Fibroblast of gingiva (primary cell): ENCODE data around the gene TNN.

Source experiments
- DNase-seq: peaks from one replicate; pipeline ENCODE4 v3.0.0-alpha.2; 2011; ENCODE audit warnings: low read depth

The TNN gene

DNA sequence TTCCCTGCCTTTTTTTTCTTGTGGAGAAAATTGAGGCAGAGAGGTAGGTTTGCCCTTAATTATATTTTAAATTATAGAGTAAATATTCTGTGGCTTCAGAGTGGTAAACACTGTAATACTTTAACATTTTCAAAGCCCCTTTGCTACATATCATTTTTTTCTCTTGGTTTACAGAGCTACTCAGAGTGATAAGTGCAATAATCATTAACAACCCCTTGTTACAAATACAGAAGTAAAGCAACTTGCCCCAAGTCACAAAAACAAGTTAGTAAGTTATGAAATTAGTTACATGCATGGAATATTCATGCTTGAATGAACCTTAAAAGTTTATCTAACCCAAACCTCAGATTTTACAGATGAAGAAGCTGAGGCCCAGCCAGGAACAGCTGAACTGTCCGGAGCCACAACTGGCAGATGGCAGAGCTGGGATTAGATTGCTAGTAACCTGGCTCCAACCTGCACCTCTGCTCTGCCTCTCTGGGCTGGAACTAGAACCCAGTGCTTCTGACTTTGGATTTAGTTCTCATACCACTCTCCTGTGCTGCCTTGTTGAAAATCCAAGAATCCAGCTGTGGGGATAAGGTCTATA, 48.7 kb downstream of the TNN start:
- no peak for DNase-seq

DNA sequence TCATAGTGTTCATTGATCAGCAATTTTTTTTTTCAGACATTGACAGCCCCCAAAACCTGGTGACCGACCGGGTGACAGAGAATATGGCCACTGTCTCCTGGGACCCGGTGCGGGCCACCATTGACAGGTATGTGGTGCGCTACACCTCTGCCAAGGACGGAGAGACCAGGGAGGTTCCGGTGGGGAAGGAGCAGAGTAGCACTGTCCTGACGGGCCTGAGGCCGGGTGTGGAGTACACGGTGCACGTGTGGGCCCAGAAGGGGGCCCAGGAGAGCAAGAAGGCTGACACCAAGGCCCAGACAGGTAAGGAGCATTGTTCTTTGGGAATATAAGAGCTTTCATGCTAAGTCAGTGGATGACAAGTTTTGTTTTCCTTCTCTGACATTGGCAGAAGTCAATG, 49.3 kb downstream of the TNN start:
- no peak for DNase-seq

DNA sequence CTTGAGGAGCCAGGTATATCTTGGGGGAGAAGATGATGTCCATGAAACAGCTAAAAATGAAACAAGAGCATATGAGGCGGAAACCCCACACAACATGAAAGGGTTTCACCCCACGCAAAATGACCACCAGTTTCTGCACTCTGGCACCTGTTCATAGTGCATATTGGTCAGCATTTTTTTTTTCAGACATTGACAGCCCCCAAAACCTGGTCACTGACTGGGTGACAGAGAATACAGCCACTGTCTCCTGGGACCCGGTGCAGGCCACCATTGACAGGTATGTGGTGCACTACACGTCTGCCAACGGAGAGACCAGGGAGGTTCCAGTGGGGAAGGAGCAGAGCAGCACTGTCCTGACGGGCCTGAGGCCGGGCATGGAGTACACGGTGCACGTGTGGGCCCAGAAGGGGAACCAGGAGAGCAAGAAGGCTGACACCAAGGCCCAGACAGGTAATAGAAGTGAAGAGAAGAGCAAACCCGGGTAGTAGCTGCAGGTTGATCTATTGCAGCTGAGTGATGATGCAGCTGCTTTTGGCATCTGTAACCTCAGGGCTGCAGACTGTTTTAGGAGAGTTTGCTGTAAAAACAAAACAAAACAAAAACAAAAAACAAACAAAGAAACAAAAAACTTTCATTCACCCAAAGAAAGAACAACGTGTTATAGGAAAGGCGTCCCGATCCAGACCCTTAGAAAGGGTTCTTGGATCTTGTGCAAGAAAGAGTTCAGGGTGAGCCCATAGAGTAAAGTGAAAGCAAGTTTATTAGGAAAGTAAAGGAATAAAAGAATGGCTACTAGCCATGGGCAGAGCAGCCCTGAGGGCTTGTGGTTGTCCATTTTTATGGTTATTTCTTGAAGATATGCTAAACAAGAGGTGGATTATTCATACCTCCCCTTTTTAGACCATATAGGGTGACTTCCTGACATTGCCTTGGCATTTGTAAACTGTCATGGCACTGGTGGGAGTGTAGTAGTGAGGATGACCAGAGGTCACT, 51.0 kb downstream of the TNN start:
- DNase-seq: no peak

DNA sequence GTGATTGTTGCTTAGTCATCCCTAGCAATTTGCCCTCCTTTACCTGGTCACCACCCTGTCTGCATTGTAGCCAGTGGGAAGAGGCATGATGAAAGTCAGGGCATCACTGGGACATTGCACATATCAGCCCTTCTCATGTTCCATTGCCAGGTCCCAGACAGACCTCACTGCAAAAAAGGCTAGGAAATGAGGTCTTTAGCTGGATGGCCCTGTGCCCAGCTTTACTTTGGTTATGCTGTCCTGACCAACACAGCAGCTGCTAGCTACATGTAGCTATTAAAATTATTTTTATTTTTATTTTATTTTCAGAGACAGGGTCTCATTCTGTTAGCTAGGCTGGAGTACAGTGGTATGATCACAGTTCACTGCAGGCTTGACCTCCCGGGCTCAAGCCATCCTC, 52.9 kb downstream of the TNN start:
- DNase-seq: no peak

DNA sequence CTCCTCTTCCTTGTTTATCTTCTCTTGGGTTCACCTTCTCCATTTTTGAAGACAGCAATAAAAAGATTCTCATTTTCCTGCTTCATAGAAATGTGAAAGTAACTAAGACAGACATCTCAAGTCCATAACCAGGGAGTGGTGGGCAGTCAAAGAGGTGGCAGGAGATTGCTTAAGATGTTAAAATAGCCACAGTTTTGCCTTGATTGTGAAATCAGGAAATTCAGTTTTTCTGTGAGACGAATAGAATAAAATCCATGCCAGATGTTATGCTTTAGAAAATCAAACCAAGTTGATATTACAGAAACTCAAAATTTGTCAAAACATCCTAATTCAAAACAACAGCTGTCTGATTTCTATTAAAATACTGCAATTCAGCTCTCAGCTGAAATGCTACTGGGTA, 57.2 kb downstream of the TNN start:
- no peak for DNase-seq

DNA sequence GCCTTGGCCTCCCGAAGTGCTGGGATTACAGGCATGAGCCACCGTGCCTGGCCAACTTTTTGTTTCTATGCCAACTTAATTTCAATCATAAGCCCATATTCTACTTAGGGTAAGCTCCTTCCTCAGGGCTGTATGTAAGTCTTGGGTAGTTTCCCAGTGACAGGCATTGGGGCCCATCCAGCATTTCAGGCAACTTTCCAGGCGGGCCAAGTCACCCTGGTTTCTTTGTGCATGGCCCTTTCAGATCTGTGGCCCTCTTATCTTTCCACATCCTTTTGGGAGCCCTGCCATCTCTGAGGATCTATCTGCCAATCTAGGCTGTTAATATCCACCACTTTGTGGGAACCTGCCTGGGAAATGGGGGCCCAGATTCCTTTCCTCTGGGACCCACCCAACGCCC, 58.7 kb downstream of the TNN start:
- no peak for DNase-seq

DNA sequence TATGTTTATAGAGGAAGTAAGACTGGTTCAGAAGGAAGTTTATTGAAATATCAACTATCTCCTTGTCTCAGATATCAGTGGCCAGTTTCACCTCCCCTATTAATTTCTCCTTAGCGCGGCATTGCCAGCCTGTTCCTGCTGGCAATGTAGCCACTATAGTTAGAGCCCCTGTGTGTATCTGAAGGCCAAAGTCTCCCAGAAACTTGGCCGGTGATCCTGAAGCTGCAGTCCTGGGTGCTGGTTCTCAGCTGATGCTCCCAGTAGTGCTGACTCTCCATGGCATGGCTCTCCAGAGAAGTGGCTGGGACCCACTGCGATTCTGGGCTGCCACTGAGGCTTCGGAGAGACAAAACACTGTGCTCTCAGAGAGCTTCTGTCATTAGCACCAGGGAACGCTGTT, 59.9 kb downstream of the TNN start:
- DNase-seq: no peak

DNA sequence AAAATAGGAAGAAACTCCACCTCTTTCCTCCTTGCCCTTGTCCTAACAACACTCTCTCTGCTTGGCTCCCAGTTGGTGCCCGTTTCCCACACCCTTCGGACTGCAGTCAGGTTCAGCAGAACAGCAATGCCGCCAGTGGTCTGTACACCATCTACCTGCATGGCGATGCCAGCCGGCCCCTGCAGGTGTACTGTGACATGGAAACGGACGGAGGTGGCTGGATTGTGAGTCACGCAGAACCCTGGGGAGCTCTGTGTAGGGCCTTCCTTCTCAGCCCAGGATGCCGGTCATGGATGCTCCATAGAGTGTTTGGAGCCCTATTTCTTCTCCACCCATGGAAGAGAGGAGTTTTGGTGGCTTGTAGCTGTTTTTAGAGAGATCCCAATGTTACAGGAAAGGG, 60.9 kb downstream of the TNN start:
- no peak for DNase-seq

DNA sequence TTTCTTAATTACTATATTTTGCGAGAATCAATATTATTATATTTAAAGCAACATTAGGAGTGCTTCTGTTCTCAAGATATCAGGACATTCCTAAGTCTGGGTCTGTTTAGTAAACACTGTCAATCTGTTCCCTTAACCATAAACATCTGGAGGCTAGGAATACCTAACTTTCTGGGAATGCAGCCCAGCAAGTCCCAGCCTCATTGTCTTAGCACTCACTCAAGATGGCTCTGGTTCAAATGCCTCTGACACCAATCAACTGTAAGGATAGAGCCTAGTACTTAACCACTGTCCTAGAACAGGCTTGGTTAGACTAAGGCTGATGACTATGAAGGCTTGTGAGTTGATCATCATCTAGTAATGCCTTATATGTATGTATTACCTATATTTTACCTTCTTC, 61.5 kb downstream of the TNN start:
- peak; percentile 44 for DNase-seq

DNA sequence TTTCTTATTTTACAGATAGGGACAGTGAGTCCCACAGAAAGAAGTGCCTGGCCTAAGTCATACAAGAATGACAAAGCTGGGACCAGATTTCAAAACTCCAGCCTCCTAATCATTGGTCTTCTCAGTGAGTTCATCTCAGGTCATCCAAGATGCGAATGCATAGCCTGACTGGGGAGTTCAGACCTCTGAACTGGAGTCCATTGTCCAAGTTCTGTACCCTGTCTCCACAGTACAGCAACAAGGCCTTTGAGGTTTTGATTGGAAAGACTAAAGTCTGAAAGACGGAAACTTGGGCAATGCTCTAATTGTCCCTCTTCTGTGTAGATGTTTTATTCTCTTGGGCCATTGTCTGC, 62.0 kb downstream of the TNN start:
- DNase-seq: no peak

DNA sequence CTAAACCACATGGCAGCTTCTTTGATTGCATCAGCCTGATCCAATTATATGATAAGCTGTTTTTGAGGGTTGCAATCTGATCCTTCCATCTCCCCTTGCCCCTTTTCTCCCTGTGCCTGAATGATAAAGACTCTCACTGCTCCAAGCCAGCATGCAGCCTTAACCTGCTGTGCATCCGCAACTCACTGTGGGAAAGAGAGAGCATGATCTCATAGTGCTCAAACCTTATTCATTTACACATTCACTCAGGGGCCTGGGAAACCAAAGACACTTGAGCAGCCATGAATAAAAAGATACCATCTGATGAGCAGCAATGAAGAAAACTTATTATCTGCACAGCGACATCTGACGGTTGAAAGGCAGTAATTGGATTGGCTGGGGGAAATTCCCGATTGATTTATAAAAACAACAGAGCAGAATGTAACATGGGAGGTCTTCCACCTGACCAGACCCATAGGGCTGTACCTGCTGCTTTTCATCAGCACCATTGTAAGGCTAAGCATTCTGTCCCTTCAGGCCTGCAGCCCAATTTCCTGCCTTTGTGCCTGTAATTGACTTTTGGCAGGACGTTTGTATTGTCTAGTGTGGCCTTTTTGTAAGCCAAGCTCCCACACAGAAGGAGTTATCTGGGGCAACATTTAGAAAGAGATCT, 62.5 kb downstream of the TNN start:
- DNase-seq: no peak

DNA sequence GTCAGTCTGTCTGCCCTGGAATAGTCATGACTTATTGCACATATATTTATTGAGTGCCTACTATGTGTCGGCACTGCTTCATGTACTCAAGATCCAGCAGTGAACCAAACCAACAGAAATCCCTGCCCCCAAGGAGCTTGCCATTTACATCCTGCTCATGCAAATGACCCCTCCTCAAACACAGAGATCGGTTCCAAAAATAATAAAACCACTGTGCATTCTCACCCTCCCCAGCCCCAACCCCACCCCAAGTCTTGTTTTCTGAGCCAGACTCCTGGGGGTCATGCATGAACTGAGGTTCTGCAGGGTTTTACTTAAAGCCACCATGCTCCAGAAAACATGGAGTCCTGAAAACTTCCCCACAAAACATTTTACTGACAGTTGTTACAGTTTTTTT, 63.0 kb downstream of the TNN start:
- no peak for DNase-seq

DNA sequence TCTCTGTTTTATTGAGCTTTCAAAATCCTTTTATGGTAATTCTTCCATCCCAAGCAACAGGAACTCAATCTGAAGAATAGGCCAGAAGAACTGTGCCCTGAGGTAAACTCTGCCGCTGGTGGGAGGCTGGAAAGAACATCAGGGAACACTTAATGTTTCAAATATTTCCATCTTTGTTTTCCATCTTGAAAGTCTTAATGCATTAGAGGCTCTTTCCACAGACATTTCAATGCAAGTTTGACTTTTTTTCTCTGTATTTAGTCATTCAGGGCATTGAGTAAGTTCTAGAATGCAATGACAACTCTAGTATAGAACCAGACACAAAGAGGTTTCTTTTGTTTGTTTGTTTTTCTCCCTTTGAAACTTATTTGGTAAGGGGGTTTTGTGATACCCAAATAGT, 63.5 kb downstream of the TNN start:
- no peak for DNase-seq

DNA sequence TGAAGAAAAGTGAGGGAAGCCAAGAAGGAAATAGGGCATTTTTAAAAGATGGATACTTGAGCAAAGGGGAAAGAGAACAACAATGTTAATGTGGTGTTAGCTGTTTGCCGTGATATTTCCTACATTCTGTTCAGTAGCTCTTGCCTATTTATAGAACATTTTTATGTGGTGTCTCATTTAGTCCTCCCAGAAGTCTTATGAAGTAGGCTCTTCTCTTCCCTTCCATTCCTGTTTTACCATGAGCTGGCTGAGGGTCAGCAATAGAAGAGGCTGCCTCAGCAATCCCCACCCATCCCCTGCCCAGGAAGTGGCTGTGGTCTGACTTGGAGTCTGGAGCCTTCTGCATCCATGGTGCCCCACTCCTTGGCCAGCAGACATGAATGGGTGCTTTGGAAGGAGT, 64.8 kb downstream of the TNN start:
- no peak for DNase-seq

DNA sequence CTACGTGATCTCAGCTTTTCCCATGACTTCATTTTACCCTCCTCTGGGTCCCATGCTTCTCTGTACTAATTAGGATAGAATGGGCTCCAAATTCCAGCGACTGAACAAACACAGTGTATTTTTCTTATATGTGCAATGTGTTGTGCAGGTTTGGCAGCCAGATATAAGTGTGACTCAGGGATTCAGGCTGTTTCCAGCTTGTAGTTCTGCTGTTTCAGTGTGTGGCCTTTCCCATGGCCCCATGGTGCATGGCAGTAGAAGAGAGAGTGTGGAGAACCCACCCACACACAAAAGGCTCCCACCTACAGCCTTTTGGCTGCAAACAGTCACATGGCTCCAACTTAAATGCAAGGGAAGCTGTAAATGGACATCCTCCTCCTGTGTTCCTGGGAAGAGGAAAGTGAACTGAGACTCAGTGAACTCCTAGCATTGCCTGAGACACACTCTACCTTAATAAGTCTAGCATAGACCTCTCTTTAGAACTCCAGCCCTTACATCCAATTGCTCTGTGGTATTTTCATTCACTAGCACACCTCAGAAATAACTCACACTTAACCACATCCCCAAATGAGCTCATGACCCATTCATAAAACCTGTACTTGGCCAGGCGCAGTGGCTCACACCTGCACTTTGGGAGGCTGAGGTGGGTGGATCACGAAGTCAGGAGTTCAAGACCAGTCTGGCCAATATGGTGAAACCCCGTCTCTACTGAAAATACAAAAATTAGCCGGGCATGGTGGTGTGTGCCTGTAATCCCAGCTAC, 66.2 kb downstream of the TNN start:
- no peak for DNase-seq

DNA sequence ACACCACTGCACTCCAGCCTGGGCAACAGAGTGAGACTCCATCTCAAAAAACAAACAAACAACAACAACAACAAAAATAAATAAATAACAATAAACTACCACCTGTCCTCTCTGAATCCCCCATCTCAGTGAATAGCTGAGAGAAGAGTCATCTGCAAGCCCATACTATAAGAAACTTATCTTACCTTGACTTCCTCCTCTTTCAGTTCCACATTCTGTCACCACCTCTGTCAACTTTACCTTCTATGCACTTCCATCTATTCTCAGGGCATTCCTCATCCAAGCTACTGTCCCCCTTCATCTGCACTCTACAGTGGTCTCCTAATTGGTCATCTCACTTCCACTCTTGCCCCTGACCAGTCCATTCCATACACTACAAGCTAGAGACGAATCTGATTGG, 66.9 kb downstream of the TNN start:
- no peak for DNase-seq

DNA sequence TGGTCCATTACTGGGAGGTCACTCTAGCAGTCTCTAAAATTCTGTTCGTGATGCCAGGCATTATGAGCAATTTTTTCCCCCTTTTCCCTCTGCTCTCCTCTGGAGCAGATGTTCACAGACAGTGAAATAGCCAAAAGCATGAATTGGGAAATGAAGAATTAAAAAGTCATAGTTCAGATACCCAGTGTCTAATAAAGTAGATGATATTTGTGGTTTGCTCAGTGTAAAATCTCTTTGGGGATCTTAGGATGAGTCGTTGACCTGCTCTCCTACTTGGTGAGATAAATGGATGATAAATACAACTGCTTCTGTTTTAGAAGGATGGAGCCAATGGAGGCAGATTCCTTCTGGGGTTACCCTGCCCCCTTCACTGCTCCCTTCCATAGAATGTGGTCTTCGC, 68.6 kb downstream of the TNN start:
- no peak for DNase-seq

DNA sequence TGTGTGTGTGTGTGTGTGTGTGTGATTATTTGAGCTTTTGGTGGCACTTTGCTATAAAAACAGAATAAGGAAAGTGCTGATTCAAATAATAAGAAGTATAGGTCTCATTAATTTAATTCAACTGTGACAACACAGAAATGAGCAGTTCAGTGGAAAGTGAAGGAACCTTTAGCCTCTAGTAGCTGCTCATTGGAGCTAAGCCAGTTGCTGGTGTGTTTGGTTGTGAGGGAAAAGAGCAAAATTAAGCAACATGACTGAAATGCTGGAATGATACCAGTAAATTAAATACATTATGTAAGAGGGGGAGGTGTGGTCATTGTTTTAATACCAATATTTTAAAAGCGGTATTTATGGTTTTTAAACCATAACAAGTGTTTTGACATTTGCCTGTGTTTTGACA, 69.7 kb downstream of the TNN start:
- no peak for DNase-seq

DNA sequence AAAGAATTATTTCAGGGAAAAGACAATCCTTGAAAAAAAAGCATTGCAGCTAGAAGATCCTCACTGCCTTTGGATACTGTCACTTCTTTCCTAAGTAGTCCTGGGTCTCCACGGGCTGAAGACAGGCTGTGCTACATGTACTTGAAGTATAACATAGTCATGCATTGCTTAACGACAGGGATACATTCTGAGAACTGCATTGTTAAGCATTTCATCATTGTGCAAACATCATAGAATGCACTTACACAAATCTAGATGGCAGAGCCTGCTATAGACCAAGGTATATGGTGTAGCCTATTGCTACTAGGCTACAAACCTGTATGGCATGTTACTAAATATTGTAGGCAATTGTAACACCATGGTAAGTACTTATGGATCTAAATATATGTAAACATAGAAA, 70.9 kb downstream of the TNN start:
- DNase-seq: no peak

DNA sequence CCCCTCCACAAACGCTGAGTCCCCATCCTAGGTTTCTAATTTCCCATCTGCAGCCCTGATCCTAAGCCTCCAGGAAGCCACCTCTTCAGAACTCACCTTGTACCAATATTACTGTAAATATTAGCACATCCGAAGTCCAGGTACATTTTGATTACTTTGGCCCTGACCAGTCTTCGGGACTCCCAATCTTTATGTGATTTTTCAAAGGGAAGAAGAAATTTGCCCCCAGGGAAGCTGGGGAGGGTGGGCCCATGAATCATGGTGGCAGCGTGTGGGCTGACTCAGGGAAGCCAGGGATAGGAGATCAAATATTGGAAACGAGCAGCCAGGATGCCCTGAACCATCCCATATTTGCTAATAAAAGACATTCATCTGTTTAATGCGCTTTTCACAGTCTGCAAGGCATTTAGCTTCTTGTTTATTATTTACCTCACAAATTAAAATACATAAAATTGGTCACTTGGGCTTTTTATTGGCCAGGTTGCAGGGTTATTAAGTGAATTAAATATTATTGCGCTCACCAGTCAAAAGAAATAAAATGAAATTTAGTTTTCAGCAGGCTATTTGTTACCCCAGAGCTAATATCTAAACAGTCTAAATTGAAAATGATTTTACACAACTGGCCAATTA, 78.4 kb downstream of the TNN start:
- no peak for DNase-seq

DNA sequence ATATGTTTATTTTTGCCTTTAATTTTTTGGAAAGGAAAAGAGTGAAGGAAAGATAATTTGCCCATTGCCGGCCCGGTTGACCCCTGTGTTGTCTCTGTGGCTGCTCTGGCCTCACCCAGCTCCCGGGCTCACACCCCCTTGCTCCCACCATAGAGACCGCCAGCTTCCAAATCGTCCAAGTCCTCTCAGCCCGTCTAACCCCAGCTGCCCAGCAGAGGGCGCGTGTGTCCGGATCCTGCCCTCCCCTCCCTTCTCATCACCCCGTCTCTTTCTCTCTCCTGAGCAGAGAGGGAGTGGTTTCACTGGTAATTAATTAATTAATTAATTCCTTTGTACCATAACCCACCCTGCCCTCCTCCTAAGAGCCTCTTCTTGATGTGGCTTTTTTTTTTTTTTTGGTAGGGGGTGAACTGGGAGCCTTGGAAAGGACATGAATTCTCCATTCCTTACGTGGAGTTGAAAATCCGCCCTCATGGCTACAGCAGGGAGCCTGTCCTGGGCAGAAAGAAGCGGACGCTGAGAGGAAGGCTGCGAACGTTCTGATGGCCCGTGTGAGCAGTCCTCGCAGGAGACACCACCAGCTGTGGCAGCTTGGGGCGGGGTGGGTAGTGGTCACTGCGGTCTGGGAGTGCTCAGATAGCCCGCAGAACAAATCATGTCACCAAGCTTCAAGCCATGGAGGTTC, 79.0 kb downstream of the TNN start:
- peak; percentile 9 for DNase-seq

DNA sequence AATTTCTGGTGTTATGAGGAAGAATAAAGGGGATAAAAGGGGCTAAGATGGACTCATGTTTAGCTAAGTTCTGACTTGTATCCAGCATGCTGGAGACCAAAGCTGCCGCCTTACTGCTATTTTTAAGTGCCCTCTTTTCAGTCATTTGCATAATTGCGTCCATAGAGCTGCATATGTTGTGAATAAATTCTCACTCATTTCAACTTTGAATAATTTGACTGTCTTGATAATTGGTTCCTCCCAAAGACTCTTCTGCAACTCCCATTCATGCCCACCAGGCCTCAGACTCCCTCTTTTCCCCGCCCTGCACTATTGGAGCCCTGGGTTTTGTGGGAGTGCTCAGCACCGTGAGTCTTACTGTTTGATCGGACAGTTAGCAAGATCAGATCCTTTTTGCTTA, 79.9 kb downstream of the TNN start:
- DNase-seq: no peak
